ENCODE data around the gene ATP6V1F.

Gene ATP6V1F

DNA sequence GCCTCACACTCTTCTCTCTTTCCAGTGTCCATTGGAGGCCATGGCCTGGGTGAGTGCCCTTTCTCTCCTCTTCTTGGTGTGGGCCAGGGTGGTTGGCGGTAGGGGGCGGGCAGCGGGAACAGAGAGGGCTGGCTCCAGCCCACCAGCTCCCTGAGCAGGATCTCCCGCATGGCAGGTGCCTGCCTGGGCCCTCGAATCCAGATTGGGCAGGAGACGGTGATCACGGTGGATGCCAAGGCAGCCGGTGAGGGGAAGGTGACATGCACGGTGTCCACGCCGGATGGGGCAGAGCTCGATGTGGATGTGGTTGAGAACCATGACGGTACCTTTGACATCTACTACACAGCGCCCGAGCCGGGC lies 13.5 kb upstream of the ATP6V1F start:
- H3K4me3 ChIP-seq (ENCODE audit: low read depth, low read length, poor library complexity, severe bottlenecking): no peak overlapping the region
- H3K4me1 ChIP-seq (ENCODE audit: insufficient read depth, low read length, severe bottlenecking): no peaks in the 10 kb centered on the region
- H3K9ac ChIP-seq (ENCODE audit: low read length): no peak overlapping the region
- H3K9me2 ChIP-seq (ENCODE audit: low read depth, low read length): no peaks in the 10 kb centered on the region
- H4K20me1 ChIP-seq (ENCODE audit: insufficient read depth, low read length): no peaks in the 10 kb centered on the region
- H3K79me2 ChIP-seq (ENCODE audit: insufficient read depth, low read length): no peaks in the 10 kb centered on the region
- H2AFZ ChIP-seq (ENCODE audit: low read length): no peak overlapping the region
- no peaks in the 10 kb centered on the region for H3K36me3 ChIP-seq (ENCODE audit: insufficient read depth, low read length)
- no peak overlapping the region for H3K4me2 ChIP-seq (ENCODE audit: low read length)
- H3F3A ChIP-seq (ENCODE audit: insufficient read depth, low read length): no peaks in the 10 kb centered on the region
- TF ChIP-seq, protein P1, sequence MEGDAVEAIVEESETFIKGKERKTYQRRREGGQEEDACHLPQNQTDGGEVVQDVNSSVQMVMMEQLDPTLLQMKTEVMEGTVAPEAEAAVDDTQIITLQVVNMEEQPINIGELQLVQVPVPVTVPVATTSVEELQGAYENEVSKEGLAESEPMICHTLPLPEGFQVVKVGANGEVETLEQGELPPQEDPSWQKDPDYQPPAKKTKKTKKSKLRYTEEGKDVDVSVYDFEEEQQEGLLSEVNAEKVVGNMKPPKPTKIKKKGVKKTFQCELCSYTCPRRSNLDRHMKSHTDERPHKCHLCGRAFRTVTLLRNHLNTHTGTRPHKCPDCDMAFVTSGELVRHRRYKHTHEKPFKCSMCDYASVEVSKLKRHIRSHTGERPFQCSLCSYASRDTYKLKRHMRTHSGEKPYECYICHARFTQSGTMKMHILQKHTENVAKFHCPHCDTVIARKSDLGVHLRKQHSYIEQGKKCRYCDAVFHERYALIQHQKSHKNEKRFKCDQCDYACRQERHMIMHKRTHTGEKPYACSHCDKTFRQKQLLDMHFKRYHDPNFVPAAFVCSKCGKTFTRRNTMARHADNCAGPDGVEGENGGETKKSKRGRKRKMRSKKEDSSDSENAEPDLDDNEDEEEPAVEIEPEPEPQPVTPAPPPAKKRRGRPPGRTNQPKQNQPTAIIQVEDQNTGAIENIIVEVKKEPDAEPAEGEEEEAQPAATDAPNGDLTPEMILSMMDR (IDR thresholded peaks at IDR 0.05; ENCODE audit: low read length): no peak
- no peak for TF ChIP-seq EZH2 (IDR thresholded peaks at IDR 0.05; ENCODE audit: borderline replicate concordance, low read length)
- H3K27ac ChIP-seq (ENCODE audit: low read depth, low read length, poor library complexity, severe bottlenecking): no peak overlapping the region
- no peaks in the 10 kb centered on the region for H3K9me3 ChIP-seq (ENCODE audit: low read length)
- peaks cover 21% of the 10 kb centered on the region for H3K27me3 ChIP-seq (ENCODE audit: insufficient read depth, low read length)

DNA sequence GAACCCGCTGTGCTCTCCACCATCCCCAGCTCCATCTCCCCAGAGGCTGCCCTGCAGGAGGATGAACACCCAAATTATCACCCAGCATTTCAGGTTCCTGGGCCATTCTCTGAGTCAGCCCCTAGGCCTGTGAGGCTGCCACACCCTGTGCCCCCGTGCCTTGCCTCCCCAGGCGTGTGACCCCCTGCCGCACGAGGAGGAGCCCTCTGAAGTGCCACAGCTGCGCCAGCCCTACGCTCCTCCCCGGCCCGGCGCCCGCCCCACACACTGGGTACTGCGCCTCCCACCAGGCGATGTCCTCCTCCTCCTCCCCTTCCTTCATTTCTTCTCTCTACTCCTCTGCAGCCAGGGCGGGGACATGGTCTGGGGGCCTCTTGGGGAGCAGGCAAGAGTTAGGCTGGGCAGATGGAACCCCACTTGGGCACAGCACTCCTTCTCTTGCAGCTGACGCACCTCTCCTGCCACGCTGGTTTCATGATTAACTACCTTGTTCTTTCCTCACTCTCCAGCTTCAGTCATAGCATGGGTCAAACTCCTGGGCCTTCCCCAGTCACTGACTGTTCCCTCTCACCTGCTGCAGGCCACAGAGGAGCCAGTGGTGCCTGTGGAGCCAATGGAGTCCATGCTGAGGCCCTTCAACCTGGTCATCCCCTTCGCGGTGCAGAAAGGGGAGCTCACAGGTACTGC lies 12.7 kb upstream of the ATP6V1F start:
- Histone ChIP-seq H3K4me2 (ENCODE audit: low read length) (no peak overlapping the region), H3K9me3 (ENCODE audit: low read length) (no peaks in the 10 kb centered on the region), H3K36me3 (ENCODE audit: insufficient read depth, low read length) (no peaks in the 10 kb centered on the region), H3K79me2 (ENCODE audit: insufficient read depth, low read length) (no peaks in the 10 kb centered on the region), H3K27me3 (ENCODE audit: insufficient read depth, low read length) (peaks cover 21% of the 10 kb centered on the region), H3K9me2 (ENCODE audit: low read depth, low read length) (no peaks in the 10 kb centered on the region), H4K20me1 (ENCODE audit: insufficient read depth, low read length) (no peaks in the 10 kb centered on the region), H3K27ac (ENCODE audit: low read depth, low read length, poor library complexity, severe bottlenecking) (no peak overlapping the region), H3K4me3 (ENCODE audit: low read depth, low read length, poor library complexity, severe bottlenecking) (no peak overlapping the region), H3F3A (ENCODE audit: insufficient read depth, low read length) (no peaks in the 10 kb centered on the region), H2AFZ (ENCODE audit: low read length) (no peak overlapping the region), H3K9ac (ENCODE audit: low read length) (no peak overlapping the region), H3K4me1 (ENCODE audit: insufficient read depth, low read length, severe bottlenecking) (no peaks in the 10 kb centered on the region)
- no peak for TF ChIP-seq EZH2 (IDR thresholded peaks at IDR 0.05; ENCODE audit: borderline replicate concordance, low read length)
- TF ChIP-seq, protein P1 (IDR thresholded peaks at IDR 0.05; ENCODE audit: low read length): no peak

DNA sequence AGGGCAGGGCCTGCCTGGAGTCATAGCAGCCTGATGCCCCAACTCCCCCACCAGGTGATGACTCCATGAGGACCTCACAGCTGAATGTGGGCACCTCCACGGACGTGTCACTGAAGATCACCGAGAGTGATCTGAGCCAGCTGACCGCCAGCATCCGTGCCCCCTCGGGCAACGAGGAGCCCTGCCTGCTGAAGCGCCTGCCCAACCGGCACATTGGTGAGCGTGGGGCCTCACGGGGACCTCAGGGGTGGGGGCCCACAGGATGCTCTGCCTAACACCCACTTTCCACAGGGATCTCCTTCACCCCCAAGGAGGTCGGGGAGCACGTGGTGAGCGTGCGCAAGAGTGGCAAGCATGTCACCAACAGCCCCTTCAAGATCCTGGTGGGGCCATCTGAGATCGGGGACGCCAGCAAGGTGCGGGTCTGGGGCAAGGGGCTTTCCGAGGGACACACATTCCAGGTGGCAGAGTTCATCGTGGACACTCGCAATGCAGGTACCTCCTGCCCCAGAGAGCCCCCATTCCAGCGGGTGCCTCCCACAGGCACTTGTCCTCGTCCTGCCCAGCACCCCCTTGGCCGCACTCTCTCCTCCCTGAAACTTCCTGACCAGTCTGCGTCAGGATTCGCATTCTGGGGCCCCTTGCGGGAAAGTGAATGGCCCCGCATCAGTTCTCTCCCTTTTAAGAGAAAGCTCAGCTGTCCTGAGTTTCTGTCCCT lies 10.0 kb upstream of the ATP6V1F start:
- no peaks in the 10 kb centered on the region for H3K9me2 ChIP-seq (ENCODE audit: low read depth, low read length)
- TF ChIP-seq, protein P1 (IDR thresholded peaks at IDR 0.05; ENCODE audit: low read length): no peak
- TF ChIP-seq EZH2 (IDR thresholded peaks at IDR 0.05; ENCODE audit: borderline replicate concordance, low read length): no peak
- H3K9me3 ChIP-seq (ENCODE audit: low read length): no peaks in the 10 kb centered on the region
- H2AFZ ChIP-seq (ENCODE audit: low read length): no peak overlapping the region
- no peak overlapping the region for H3K27ac ChIP-seq (ENCODE audit: low read depth, low read length, poor library complexity, severe bottlenecking)
- no peaks in the 10 kb centered on the region for H3K36me3 ChIP-seq (ENCODE audit: insufficient read depth, low read length)
- no peaks in the 10 kb centered on the region for H3F3A ChIP-seq (ENCODE audit: insufficient read depth, low read length)
- no peaks in the 10 kb centered on the region for H4K20me1 ChIP-seq (ENCODE audit: insufficient read depth, low read length)
- H3K79me2 ChIP-seq (ENCODE audit: insufficient read depth, low read length): no peaks in the 10 kb centered on the region
- no peak overlapping the region for H3K4me3 ChIP-seq (ENCODE audit: low read depth, low read length, poor library complexity, severe bottlenecking)
- no peak overlapping the region for H3K9ac ChIP-seq (ENCODE audit: low read length)
- H3K4me2 ChIP-seq (ENCODE audit: low read length): no peak overlapping the region
- H3K27me3 ChIP-seq (ENCODE audit: insufficient read depth, low read length): peaks cover 25% of the 10 kb centered on the region
- no peaks in the 10 kb centered on the region for H3K4me1 ChIP-seq (ENCODE audit: insufficient read depth, low read length, severe bottlenecking)

All from OCI-LY1 (cell line).